Activated CD8-positive, alpha-beta memory T cell treated with anti-CD3 and anti-CD28 coated beads for 1 hour (primary cell): ENCODE results near the gene CX3CR1.
A peak's percentile ranks its signal among the peaks of the same experiment; 100 is the strongest.
"Not testable (repeated sequence)": the region's sequence is repeated elsewhere in the genome, so short reads cannot be mapped to it uniquely, and the experiment has no call there.

ENCODE experiments used
- DNase-seq, 2 donors: peaks; one replicate each; pipeline ENCODE4 v3.0.0-alpha.2; 2020; ENCODE audit warnings: low read depth in 1 of 2; ENCODE audit errors: extremely low read depth in 1 of 2

Gene CX3CR1

GRCh38 chr3:39279745-39280517 lies at the start of gene CX3CR1:
Gene CX3CR1, minus strand, starts transcription at chr3:39280036. Its CDS starts 13,527 bp downstream, at chr3:39266509.
- no peak for DNase-seq

GRCh38 chr3:39329493-39329892 lies 49.7 kb upstream of the CX3CR1 start, which contains the start of gene CCR8:
Gene CCR8, plus strand, starts transcription at chr3:39329709. Its CDS starts 2,623 bp downstream, at chr3:39332332.
- DNase-seq: no peak

GRCh38 chr3:39327746-39328349 lies 48.0 kb upstream of the CX3CR1 start:
- DNase-seq: peak in 1 of 2 donors; percentile 5

GRCh38 chr3:39327053-39327745 lies 47.4 kb upstream of the CX3CR1 start:
- no peak for DNase-seq

GRCh38 chr3:39325236-39325635 lies 45.4 kb upstream of the CX3CR1 start:
- DNase-seq: no peak

- no peak for DNase-seq
Observed at GRCh38 chr3:39323494-39323893, 43.7 kb upstream of the CX3CR1 start.

- no peak for DNase-seq
Observed at GRCh38 chr3:39322936-39323335, 43.1 kb upstream of the CX3CR1 start.

GRCh38 chr3:39322209-39322715 lies 42.4 kb upstream of the CX3CR1 start:
- DNase-seq: not testable (repeated sequence)

GRCh38 chr3:39321574-39321983 lies 41.7 kb upstream of the CX3CR1 start:
- DNase-seq: not testable (repeated sequence)

GRCh38 chr3:39319249-39319648 lies 39.4 kb upstream of the CX3CR1 start:
- no peak for DNase-seq

GRCh38 chr3:39318301-39318700 lies 38.5 kb upstream of the CX3CR1 start:
- DNase-seq: no peak

- no peak for DNase-seq
Observed at GRCh38 chr3:39317571-39318169, 37.8 kb upstream of the CX3CR1 start.

- DNase-seq: no peak
Observed at GRCh38 chr3:39315420-39315819, 35.6 kb upstream of the CX3CR1 start.

GRCh38 chr3:39313289-39313688 lies 33.5 kb upstream of the CX3CR1 start:
- DNase-seq: no peak

GRCh38 chr3:39302178-39302577 lies 22.3 kb upstream of the CX3CR1 start:
- no peak for DNase-seq

GRCh38 chr3:39299279-39299678 lies 19.4 kb upstream of the CX3CR1 start:
- DNase-seq: no peak

GRCh38 chr3:39296197-39297077 lies 16.6 kb upstream of the CX3CR1 start:
- no peak for DNase-seq

- DNase-seq: no peak
Observed at GRCh38 chr3:39295184-39295775, 15.4 kb upstream of the CX3CR1 start.

- DNase-seq: no peak
Observed at GRCh38 chr3:39294446-39295183, 14.8 kb upstream of the CX3CR1 start.
